Measurements from ENCODE around the gene POLD1.

POLD1 gene

DNA sequence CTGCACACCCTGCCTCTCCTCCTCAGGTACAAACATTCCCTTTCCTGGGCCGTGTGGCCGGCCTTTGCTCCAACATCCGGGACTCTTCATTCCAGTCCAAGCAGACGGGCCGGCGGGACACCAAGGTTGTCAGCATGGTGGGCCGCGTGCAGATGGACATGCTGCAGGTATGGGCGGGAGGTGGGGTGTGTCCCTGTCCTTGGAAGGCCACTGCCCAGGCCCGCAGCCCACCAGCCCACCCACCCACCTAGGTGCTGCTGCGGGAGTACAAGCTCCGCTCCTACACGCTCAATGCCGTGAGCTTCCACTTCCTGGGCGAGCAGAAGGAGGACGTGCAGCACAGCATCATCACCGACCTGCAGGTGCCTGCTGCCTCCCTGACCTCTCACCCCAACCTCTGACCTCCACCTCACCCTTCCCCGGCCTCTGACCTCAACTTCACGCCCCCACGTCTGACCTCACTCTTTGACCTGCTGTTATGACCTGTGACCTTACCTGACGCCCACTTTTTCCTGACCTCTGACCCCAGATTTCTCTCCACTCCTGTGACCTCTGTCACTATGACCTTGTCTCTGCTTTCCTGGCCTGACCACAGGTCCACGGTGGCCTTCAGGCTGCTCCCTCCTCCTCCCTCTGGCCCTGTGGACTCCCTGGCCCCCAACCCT is 22.1 kb downstream of the POLD1 start:
- H3K4me3 ChIP-seq (ENCODE audit: low read length): no peak overlapping the region
- peaks cover 72% of the 10 kb centered on the region for H3K36me3 ChIP-seq (replicated peaks; ENCODE audit: low read depth, low read length)
- no peak overlapping the region for H3K4me2 ChIP-seq (ENCODE audit: low read length)
- H4K20me1 ChIP-seq (ENCODE audit: insufficient read depth, low read length): no peaks in the 10 kb centered on the region
- H2AFZ ChIP-seq (ENCODE audit: low read depth, low read length): no peak overlapping the region
- H3K9me3 ChIP-seq (ENCODE audit: insufficient read depth, low read length): no peaks in the 10 kb centered on the region
- TF ChIP-seq EZH2phosphoT487 (IDR thresholded peaks at IDR 0.05; ENCODE audit: low read depth): no peak
- TF ChIP-seq, protein P1, sequence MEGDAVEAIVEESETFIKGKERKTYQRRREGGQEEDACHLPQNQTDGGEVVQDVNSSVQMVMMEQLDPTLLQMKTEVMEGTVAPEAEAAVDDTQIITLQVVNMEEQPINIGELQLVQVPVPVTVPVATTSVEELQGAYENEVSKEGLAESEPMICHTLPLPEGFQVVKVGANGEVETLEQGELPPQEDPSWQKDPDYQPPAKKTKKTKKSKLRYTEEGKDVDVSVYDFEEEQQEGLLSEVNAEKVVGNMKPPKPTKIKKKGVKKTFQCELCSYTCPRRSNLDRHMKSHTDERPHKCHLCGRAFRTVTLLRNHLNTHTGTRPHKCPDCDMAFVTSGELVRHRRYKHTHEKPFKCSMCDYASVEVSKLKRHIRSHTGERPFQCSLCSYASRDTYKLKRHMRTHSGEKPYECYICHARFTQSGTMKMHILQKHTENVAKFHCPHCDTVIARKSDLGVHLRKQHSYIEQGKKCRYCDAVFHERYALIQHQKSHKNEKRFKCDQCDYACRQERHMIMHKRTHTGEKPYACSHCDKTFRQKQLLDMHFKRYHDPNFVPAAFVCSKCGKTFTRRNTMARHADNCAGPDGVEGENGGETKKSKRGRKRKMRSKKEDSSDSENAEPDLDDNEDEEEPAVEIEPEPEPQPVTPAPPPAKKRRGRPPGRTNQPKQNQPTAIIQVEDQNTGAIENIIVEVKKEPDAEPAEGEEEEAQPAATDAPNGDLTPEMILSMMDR (IDR thresholded peaks at IDR 0.05; ENCODE audit: low read depth, low read length): no peak
- no peaks in the 10 kb centered on the region for H3K4me1 ChIP-seq (ENCODE audit: low read length)
- H3K9ac ChIP-seq (ENCODE audit: low read length): no peak overlapping the region
- no peak overlapping the region for H3K27ac ChIP-seq (ENCODE audit: low read length)
- H3K27me3 ChIP-seq (ENCODE audit: low read depth, low read length): no peaks in the 10 kb centered on the region
- H3K79me2 ChIP-seq (ENCODE audit: low read length): peaks cover 4% of the 10 kb centered on the region; the same call in 1 of the 2 replicates

DNA sequence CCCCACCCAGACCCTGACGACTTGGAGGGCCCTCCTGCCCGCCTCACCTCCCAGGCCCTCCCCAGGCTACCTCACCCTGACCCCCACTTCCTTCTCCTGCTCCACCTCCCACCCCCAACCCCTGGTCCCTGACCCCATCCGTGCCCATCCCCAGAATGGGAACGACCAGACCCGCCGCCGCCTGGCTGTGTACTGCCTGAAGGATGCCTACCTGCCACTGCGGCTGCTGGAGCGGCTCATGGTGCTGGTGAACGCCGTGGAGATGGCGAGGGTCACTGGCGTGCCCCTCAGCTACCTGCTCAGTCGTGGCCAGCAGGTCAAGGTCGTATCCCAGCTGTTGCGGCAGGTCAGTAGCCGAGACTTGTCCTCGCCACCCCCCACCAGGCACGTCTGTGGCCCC is 22.7 kb downstream of the POLD1 start:
- H3K27me3 ChIP-seq (ENCODE audit: low read depth, low read length): no peaks in the 10 kb centered on the region
- no peaks in the 10 kb centered on the region for H3K79me2 ChIP-seq (ENCODE audit: low read length)
- H4K20me1 ChIP-seq (ENCODE audit: insufficient read depth, low read length): no peaks in the 10 kb centered on the region
- TF ChIP-seq EZH2phosphoT487 (IDR thresholded peaks at IDR 0.05; ENCODE audit: low read depth): no peak
- TF ChIP-seq, protein P1 (IDR thresholded peaks at IDR 0.05; ENCODE audit: low read depth, low read length): no peak
- H3K4me1 ChIP-seq (ENCODE audit: low read length): no peaks in the 10 kb centered on the region
- H3K9ac ChIP-seq (ENCODE audit: low read length): no peak overlapping the region
- no peak overlapping the region for H2AFZ ChIP-seq (ENCODE audit: low read depth, low read length)
- no peak overlapping the region for H3K4me2 ChIP-seq (ENCODE audit: low read length)
- no peaks in the 10 kb centered on the region for H3K9me3 ChIP-seq (ENCODE audit: insufficient read depth, low read length)
- no peak overlapping the region for H3K27ac ChIP-seq (ENCODE audit: low read length)
- no peak overlapping the region for H3K4me3 ChIP-seq (ENCODE audit: low read length)
- peaks cover 70% of the 10 kb centered on the region for H3K36me3 ChIP-seq (replicated peaks; ENCODE audit: low read depth, low read length)

DNA sequence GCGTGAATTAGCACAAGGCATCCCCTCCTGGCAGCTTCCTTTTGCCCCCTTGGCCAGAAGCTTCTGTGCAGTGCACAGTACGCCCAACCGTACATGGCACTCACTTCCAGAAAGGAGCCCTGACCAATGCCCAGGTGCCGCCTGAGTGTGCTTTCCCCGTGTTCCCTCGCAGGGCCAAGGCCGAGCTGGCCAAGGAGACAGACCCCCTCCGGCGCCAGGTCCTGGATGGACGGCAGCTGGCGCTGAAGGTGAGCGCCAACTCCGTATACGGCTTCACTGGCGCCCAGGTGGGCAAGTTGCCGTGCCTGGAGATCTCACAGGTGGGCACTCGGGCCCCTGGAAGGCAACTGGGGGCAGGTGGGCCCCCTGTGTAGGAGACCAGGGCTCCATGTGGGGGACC is 25.2 kb downstream of the POLD1 start:
- Histone ChIP-seq H3K4me2 (ENCODE audit: low read length) (no peak overlapping the region), H3K36me3 (replicated peaks; ENCODE audit: low read depth, low read length) (peaks cover 72% of the 10 kb centered on the region), H4K20me1 (ENCODE audit: insufficient read depth, low read length) (no peaks in the 10 kb centered on the region), H3K27me3 (ENCODE audit: low read depth, low read length) (no peaks in the 10 kb centered on the region), H3K9me3 (ENCODE audit: insufficient read depth, low read length) (no peaks in the 10 kb centered on the region), H3K4me1 (ENCODE audit: low read length) (peaks cover 3% of the 10 kb centered on the region), H2AFZ (ENCODE audit: low read depth, low read length) (no peak overlapping the region), H3K27ac (ENCODE audit: low read length) (no peak overlapping the region), H3K4me3 (ENCODE audit: low read length) (no peak overlapping the region), H3K9ac (ENCODE audit: low read length) (no peak overlapping the region), H3K79me2 (ENCODE audit: low read length) (no peaks in the 10 kb centered on the region)
- no peak for TF ChIP-seq EZH2phosphoT487 (IDR thresholded peaks at IDR 0.05; ENCODE audit: low read depth)
- TF ChIP-seq, protein P1 (IDR thresholded peaks at IDR 0.05; ENCODE audit: low read depth, low read length): no peak

DNA sequence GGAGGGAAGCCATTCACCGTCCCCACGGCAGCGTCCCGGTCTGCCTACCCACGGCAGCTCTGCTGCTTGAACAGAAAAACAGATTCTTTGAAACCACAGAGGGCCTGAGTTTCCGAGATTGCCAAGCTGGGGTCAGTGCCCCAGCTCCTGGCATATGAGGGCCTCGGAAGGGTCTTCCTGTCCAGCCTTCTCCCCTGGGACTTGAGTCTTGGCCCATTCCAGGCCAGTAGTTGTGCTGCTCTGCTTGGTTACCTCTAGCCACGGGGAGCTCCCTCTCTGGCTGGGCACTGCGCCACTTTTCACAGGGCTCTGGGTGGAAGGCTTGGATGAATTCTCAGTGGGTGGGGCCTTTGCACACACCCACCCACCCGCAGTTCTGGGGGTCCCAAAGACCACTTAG is 26.0 kb downstream of the POLD1 start:
- no peak overlapping the region for H3K9ac ChIP-seq (ENCODE audit: low read length)
- no peaks in the 10 kb centered on the region for H4K20me1 ChIP-seq (ENCODE audit: insufficient read depth, low read length)
- no peak overlapping the region for H3K4me3 ChIP-seq (ENCODE audit: low read length)
- H3K4me2 ChIP-seq (ENCODE audit: low read length): no peak overlapping the region
- no peaks in the 10 kb centered on the region for H3K27me3 ChIP-seq (ENCODE audit: low read depth, low read length)
- peaks cover 72% of the 10 kb centered on the region for H3K36me3 ChIP-seq (replicated peaks; ENCODE audit: low read depth, low read length)
- no peaks in the 10 kb centered on the region for H3K79me2 ChIP-seq (ENCODE audit: low read length)
- H3K27ac ChIP-seq (ENCODE audit: low read length): no peak overlapping the region
- H3K4me1 ChIP-seq (ENCODE audit: low read length): peaks cover 11% of the 10 kb centered on the region
- no peaks in the 10 kb centered on the region for H3K9me3 ChIP-seq (ENCODE audit: insufficient read depth, low read length)
- TF ChIP-seq, protein P1 (IDR thresholded peaks at IDR 0.05; ENCODE audit: low read depth, low read length): no peak
- TF ChIP-seq EZH2phosphoT487 (IDR thresholded peaks at IDR 0.05; ENCODE audit: low read depth): no peak
- no peak overlapping the region for H2AFZ ChIP-seq (ENCODE audit: low read depth, low read length)

Data from OCI-LY3 (cell line).